ENCODE measurements around the gene FLNC.

FLNC gene

DNA sequence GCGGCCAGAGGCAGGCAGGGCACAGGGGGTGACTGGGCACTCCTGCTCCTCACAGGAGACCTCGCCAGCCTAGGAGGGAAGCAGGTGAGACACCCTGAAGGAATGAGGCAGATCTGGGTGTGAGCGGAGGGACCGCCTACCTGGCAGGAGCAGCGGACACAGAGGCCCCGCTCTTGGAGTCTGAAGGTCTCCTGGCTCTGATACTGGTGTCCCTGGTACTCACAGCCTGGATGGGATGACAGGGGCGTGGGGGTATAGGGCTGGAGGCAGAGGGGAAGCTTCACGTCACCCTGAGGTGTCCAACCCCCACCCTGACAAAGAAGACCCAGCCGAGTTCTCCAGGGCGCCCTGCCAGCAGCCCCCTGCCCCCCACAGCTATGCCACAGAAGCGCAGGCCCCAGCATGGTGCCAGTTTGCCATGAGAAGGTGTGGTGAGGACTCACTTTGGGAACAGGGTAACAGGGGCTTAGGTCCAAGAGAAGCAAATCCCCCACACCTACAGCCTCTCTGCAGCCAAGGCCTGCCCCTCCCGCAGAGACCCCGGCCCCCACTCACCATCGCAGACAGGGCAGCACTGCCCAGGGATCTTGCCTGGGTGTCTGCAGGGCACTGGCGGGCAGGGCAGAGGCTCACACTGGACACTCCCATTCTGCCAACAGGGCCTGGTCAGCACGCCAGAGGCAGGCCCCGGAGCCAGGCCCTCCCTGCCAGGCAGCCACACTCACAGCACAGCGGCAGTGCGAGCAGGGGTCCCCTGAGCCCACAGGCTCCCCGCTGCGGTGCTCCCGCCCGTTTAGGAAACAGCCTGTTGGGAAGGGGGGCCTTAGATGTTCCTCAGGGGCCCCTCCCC lies 63.3 kb downstream of the FLNC start:
- DNase-seq (ENCODE audit: low spot score) = no peak

DNA sequence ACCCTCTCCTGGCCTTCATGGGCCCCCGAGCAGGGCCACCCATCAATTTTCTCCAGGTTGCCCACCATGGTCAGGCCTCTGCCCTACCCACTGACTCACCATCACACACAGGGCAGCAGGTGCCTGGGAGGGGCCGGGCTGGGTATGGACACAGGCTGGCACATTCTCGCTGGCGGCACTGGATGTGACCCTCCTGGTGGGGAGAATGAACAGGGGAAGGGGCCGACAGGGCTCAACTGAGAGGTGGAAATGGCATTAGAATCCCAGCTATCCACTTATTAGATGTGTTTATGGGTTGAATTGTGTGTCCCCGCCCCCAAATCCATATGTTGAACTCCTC lies 63.9 kb downstream of the FLNC start:
- DNase-seq (ENCODE audit: low spot score) = no peak

DNA sequence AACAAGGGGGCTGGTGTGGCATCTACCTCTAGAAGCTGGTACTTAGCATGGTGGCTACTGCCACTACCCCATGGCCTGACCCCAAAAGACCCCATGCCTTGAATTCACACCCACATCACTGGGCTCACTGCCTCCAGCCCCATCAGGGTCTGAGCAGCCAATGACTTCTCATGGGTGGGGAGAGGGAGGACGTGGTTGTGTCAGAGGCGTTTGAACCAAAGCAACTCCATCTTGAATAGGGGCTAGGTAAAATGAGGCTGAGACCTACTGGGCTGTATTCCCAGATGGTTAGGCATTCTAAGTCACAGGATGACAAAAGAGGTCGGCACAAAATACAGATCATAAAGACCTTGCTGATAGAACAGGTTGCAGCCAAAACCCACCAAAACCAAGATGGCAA lies 65.1 kb downstream of the FLNC start:
- DNase-seq (ENCODE audit: low spot score) = no peak

DNA sequence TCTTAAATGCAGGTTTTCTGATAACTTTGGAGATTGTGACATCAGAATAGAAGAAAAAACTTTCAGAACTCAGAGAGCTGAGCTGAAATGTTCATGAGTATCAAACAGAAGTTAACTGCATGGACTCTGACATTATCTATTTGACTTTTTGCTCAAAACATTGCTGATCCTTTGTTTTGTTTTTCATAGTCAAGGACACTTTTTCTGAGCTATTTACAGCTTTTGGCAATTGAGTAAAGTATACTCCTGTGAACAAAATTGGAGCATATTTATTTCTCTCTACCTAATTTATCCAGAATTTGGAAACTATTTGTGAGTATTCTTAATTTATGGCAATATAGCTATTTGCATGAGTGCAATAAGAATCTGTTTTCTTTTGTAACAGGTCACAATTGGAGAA lies 69.2 kb downstream of the FLNC start:
- no peak for DNase-seq (ENCODE audit: low spot score)

DNA sequence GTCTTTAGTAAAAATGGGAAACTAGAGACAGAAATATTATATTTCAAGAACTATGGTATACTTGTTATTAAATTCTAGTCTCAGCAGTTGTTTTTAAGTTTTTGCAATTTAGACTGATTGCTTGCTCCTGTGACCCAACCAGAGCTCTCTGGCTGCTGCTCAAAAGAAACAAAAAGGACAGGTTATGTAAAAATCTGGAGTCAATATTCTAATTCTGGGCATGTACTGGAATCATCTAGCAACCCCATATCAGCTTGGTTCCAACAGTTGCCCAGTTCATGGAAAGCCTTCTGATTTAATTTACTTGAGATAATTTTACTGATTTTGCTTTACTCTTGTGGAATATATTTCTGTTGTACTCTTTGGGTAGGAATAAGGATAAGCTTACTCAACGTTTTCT lies 70.0 kb downstream of the FLNC start:
- no peak for DNase-seq (ENCODE audit: low spot score)

DNA sequence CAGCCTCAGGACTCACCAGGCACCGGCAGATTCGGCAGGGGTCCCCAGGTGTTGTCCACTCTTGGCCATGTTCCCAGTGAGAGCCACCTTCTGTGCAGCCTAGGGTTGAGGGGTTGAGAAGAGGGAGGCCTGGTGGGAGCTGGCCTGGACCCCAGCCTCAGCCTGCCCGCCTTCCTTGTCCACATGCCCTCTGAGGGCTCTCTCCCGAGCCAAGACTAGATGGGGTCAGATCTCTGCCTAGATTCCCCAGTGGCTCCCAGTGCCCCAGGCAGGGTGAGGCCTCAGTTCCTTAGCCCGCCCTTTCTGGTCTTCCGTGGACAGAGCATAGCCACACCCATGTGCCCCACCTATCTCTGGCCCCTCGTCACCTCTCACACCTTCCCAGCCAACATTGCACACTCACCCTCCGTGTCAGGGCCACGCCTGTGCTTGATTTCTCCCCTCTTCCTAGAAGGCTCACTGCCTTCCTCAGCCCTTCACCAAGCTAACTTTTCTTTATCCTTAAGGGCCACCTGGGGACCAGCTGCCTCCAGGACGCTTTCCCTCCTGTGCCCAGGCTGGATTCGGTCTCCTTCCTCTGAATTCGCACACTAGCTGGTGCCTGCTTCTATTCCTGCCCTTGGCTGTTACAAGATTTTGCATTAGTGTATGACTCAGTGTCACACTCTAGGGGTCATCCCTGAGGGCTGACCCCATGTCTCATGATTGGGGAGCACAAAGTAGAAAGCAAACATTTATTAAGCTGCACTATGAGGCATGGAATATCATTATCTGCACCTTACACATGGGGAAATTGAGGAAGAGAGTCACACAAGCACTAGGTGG lies 72.8 kb downstream of the FLNC start:
- DNase-seq (ENCODE audit: low spot score) = no peak

DNA sequence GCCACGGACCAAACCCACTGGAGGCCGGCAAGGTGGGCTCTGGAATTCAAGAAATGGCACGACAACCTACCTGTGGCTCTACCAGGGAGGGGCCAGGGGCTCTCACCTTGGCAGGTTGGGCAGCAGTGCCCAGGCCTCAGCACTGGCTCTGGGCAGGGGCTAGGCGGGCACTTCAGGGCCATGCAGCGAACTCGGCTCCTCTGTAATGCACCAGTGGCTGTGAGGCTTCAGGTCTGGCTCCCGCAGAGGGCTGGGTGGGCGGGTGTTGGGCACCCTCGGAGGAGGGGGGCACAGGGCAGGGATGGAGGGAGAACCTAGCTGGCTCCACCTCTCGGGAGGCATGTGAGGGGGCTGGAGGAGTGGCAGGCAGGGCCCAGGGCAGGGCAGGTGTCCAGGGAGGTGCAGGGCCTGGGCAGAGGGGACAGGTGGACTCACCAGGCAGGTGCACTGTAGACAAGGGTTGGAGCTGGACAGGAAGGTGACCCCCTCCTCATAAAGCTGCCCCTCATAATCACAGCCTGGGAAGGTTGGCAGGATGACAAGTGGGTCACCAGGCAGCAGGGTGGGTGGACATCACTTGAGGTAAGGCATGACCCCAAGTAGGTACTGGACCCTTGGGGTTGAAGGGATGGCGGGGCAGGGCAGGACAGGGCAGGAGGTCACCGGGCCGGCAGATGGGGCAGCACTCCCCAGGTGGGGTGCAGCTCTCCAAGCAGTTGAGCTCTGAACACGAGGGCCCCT lies 73.6 kb downstream of the FLNC start:
- no peak for DNase-seq (ENCODE audit: low spot score)

DNA sequence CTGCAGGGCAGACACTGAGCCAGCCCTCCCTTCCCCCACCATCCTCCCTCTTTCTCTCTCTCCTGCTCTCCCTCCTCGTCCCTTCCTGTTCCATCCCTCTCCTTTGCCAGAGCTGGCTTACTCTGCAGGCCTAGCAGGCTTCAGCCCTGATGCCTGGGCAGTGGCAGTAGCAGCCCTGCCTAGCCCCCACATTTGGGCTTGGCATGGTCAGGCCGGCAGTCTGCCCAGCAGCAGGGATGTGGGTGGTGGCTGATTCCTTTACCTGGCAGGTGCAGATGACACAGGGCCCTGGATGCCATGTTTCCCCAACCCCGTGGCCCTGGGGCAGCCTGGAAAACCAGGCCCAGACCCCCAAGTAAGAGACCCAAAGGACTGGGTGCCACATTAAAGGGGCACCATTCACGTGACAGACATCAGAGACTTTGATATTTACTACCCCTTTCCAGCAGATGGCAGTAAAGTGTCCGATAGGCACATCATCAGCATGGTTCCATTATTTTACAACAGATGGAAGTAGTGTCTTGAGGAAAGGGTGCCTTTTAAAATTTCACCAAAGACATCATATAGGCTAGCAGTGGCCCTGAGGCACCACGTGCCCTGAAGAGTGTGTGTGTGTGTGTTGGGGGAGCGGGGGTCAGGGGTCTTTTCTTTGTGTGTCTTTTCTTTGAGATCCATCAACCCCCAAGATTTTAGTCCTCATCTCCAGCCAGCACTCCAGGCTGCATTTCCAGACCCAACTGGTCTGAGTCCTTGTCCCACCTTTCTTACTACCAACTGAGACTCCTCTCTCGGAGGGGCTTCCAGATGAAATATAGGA lies 74.4 kb downstream of the FLNC start:
- peak; percentile 72 for DNase-seq (ENCODE audit: low spot score)

DNA sequence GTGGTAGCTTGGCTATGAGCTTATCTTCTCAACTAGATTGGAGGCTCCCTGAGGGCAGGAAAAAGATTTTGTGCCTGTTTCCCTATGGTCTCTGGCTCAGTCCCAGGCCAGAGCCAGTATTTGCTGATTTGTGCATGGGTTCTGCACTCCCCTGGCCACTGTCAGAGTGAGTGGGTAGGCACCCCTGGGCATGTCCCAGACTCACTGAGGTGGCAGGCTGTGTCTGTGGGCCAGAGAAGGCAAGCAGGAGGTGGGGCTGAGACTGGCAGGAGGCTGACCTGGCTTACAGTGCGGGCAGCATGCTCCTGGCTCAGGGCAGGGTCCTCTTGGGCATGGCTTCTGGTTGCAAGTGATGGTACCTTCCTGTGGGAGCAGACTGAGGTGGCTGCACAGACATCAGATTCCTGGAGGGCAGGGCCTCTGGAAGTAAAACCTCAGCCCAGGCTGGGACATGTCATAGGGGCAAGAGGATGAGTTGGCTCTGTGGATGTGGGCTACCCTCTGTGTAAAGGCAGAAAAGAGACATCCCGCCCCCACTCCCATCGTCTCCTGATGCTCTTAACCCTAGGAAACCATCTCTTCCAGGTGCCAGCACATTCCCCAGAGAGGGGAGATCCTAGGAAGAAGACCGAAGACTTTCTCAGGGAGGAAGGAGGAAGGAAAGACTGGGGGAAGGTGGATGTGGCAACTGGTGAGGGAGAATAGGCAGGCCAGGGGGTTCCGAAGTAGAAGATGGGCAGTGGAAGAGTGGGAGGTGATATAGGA lies 76.0 kb downstream of the FLNC start:
- no peak for DNase-seq (ENCODE audit: low spot score)

DNA sequence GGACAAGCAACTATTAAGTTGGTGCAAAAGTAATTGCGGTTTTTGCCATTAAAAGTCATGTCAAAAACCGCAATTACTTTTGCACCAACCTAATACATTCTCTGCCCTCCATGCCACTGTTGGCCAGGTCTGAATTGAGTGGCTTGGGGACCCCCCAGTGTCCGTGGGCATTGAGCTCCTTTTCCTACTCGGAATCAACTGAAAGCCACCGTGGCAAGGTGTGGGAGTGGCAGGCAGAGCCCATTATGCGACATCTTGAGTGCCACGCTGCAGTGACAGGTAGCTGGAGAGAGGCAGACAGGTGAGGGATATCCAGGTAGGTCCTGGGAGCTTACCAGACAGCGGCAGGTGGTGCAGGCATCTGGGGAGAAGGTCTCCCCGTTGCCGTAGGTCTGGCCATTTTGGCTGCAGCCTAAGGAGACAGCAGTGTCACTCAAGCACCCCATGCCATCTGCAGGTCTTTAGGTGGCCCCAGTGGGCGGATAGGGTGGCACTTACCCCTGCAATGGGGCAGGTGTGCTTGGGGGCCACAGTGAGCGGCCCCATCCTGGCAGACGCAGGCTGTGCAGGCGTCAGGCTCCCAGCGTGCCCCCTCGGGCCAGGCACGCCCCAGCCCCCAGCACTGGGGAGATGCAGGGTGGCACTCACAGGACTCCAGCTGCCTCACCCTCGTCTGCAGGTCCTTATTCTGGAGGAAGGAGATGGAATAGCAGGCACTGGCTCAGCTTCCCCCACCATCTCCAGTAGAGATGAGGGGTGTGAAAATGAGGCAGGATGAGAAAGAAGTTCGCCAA lies 76.8 kb downstream of the FLNC start:
- DNase-seq (ENCODE audit: low spot score) = no peak
